HepG2 (cell line): ENCODE results near the gene SLC39A2. TPM values are rescaled to one million over a fixed set of nuclear protein-coding genes. Genes with fewer than 3 reads are reported as not detected.

ENCODE experiments used
- AFF4 ChIP-seq: sonication (generic); formaldehyde crosslinking; IDR thresholded peaks from 2 replicates; pipeline ENCODE4 v1.4.0; 2020; ENCODE audit warnings: missing genetic modification reagents
- CREB1 ChIP-seq, 2 experiments: fragments of 450-650 bp in 1 of 2; IDR thresholded peaks; 2 replicates each; pipeline ENCODE4 v1.6.1; 2016 to 2017; ENCODE audit warnings: control low read depth in 1 of 2, mild to moderate bottlenecking in 1 of 2, missing compliant biosample characterization in 1 of 2, missing genetic modification characterization in 1 of 2
- ELF1 ChIP-seq: sonication (generic); formaldehyde crosslinking; IDR thresholded peaks from 2 replicates; pipeline ENCODE4 v1.4.0; 2020; ENCODE audit warnings: missing genetic modification reagents
- EZH2 ChIP-seq: conservative IDR thresholded peaks from 2 replicates; pipeline ENCODE4 v1.6.1; 2012; ENCODE audit warnings: mild to moderate bottlenecking, low read depth, low read length, moderate library complexity
- GLMP ChIP-seq: sonication (generic); formaldehyde crosslinking; IDR thresholded peaks from 2 replicates; pipeline ENCODE4 v1.9.0; 2021; ENCODE audit warnings: missing genetic modification reagents, mild to moderate bottlenecking, borderline replicate concordance
- GMEB2 ChIP-seq: IDR thresholded peaks from 2 replicates; pipeline ENCODE4 v1.6.1; 2016; ENCODE audit warnings: missing biosample characterization, missing genetic modification reagents, low read depth
- HMG20A ChIP-seq: IDR thresholded peaks from 2 replicates; pipeline ENCODE4 v1.6.1; 2016; ENCODE audit warnings: borderline replicate concordance
- PAX8 ChIP-seq: sonication (generic); formaldehyde crosslinking; IDR thresholded peaks from 2 replicates; pipeline ENCODE4 v1.8.0; 2022; ENCODE audit warnings: mild to moderate bottlenecking, missing genetic modification reagents, borderline replicate concordance
- PBX2 ChIP-seq: IDR thresholded peaks from 2 replicates; pipeline ENCODE4 v1.6.1; 2016; ENCODE audit warnings: control low read depth
- PCBP1 ChIP-seq: fragments of 200-400 bp; formaldehyde crosslinking; IDR thresholded peaks from 2 replicates; pipeline ENCODE4 v1.6.1; 2017; ENCODE audit warnings: mild to moderate bottlenecking, low read depth, low read length, borderline replicate concordance
- PRMT3 ChIP-seq: sonication (generic); formaldehyde crosslinking; IDR thresholded peaks from 2 replicates; pipeline ENCODE4 v1.8.1; 2022; ENCODE audit warnings: low read depth, mild to moderate bottlenecking, moderate library complexity, missing genetic modification reagents, borderline replicate concordance
- PRPF4 ChIP-seq: fragments of 200-400 bp; formaldehyde crosslinking; IDR thresholded peaks from 2 replicates; pipeline ENCODE4 v1.6.1; 2016; ENCODE audit warnings: low read length, low read depth; ENCODE audit not compliant: poor library complexity, severe bottlenecking
- RBM22 ChIP-seq: fragments of 200-400 bp; formaldehyde crosslinking; optimal IDR thresholded peaks from 2 replicates; pipeline ENCODE3; 2017; ENCODE audit warnings: mild to moderate bottlenecking, low read length, moderate library complexity
- SAP130 ChIP-seq: IDR thresholded peaks from 2 replicates; pipeline ENCODE4 v1.6.1; 2016; ENCODE audit warnings: low read depth
- SMAD1 ChIP-seq: sonication (generic); formaldehyde crosslinking; IDR thresholded peaks from 2 replicates; pipeline ENCODE4 v1.4.0; 2020; ENCODE audit warnings: missing genetic modification reagents, low read depth, mild to moderate bottlenecking, borderline replicate concordance
- TAF1 ChIP-seq: sonication (generic); formaldehyde crosslinking; IDR thresholded peaks from 2 replicates; pipeline ENCODE4 v1.4.0; 2020; ENCODE audit warnings: missing genetic modification reagents
- TARDBP ChIP-seq: sonication (generic); formaldehyde crosslinking; IDR thresholded peaks from 2 replicates; pipeline ENCODE4 v1.8.0; 2022; ENCODE audit warnings: mild to moderate bottlenecking, missing genetic modification reagents
- ZNF367 ChIP-seq: sonication (generic); formaldehyde crosslinking; IDR thresholded peaks from 2 replicates; pipeline ENCODE4 v1.4.0; 2020; ENCODE audit warnings: missing genetic modification reagents, borderline replicate concordance
- ZNF563 ChIP-seq: sonication (generic); formaldehyde crosslinking; IDR thresholded peaks from 2 replicates; pipeline ENCODE4 v1.8.0; 2022; ENCODE audit warnings: mild to moderate bottlenecking, moderate library complexity, missing genetic modification reagents
- ZNF577 ChIP-seq: sonication (generic); formaldehyde crosslinking; IDR thresholded peaks from 2 replicates; pipeline ENCODE4 v1.4.0; 2020; ENCODE audit warnings: mild to moderate bottlenecking, low read depth, missing genetic modification reagents, borderline replicate concordance
- ZNF740 ChIP-seq: sonication (generic); formaldehyde crosslinking; IDR thresholded peaks from 2 replicates; pipeline ENCODE4 v1.4.0; 2020; ENCODE audit warnings: missing genetic modification reagents
- polyA plus RNA-seq, 8 experiments: library from polyadenylated mRNA; depleted of rRNA in 3 of 8; stranded (reverse) in 7 of 8; unstranded in 1 of 8; fragments of >200 nt; fragmentation: Illumina TruSeq in 4 of 8; extraction: Trizol in 4 of 8; gene quantifications; 2 replicates each; pipeline versions ENCODE4 v1.2.1 to v1.2.3, GENCODE V29; 2011 to 2016; ENCODE audit warnings: low read depth in 4 of 8, missing spikeins in 1 of 8, mixed read lengths in 1 of 8; ENCODE audit not compliant: insufficient read depth in 1 of 8
- total RNA-seq, 5 experiments: library from RNA; depleted of rRNA; stranded (reverse); fragments of >200 nt; fragmentation: Illumina TruSeq; extraction: Trizol; gene quantifications; 2 replicates each; pipeline ENCODE4 v1.2.3, GENCODE V29; 2016; ENCODE audit warnings: low read depth in 1 of 5

The SLC39A2 gene
- total and polyA plus RNA-seq, 2 of the 13 experiments (the other 11 are each of a cell fraction or from before 2014, with no cell fraction given) = 0.08 to 0.11 TPM

- 0 out of 2 replicates have a peak, but pooled peaks have one; percentile 61 for TF ChIP-seq AFF4 (CRISPR knock-in tag)
- peak; percentile 78 for TF ChIP-seq SAP130
- no peak for TF ChIP-seq HMG20A (CRISPR knock-in tag)
- no peak for TF ChIP-seq ZNF577 (CRISPR knock-in tag)
- TF ChIP-seq ZNF740 (CRISPR knock-in tag) = 0 out of 2 replicates have a peak, but pooled peaks have one; percentile 38
- no peak for TF ChIP-seq SMAD1 (CRISPR knock-in tag)
- TF ChIP-seq GMEB2 (CRISPR knock-in tag) = no peak
- no peak for TF ChIP-seq EZH2
- TF ChIP-seq RBM22 = no peak
- no peak for TF ChIP-seq PBX2
- TF ChIP-seq PRMT3 (CRISPR knock-in tag) = no peak
- TF ChIP-seq CREB1 (IDR thresholded peaks at IDR 0.05) = no peak
- no peak for TF ChIP-seq CREB1 (CRISPR knock-in tag; IDR thresholded peaks at IDR 0.05)
- 0 out of 2 replicates have a peak, but pooled peaks have one; percentile 87 for TF ChIP-seq PCBP1
- no peak; the same call in 1 of the 2 replicates for TF ChIP-seq GLMP (CRISPR knock-in tag)
- TF ChIP-seq ZNF367 (CRISPR knock-in tag) = peak; percentile 73; the same call in 1 of the 2 replicates
- peak; percentile 71; the same call in 1 of the 2 replicates for TF ChIP-seq TARDBP (CRISPR knock-in tag)
- TF ChIP-seq ZNF563 (CRISPR knock-in tag) = peak; percentile 69
- TF ChIP-seq ELF1 (CRISPR knock-in tag) = peak; percentile 28; the same call in 1 of the 2 replicates
- no peak for TF ChIP-seq PAX8 (CRISPR knock-in tag)
- peak; percentile 64 for TF ChIP-seq PRPF4
- peak; percentile 86 for TF ChIP-seq TAF1 (CRISPR knock-in tag)
Observed at GRCh38 chr14:21024585-21025370, 25.7 kb downstream of the SLC39A2 start, which contains the start of gene NDRG2 (continued).
